Upper lobe of left lung (tissue), 4 donors: ENCODE results near the gene GAL3ST2.

ENCODE experiments used
- POLR2A ChIP-seq, 4 donors: fragments of 450-650 bp; IDR thresholded peaks; one replicate each; pipeline ENCODE4 v1.5.1; 2016 to 2017; ENCODE audit warnings: antibody characterized with exemption in 4 of 4, mild to moderate bottlenecking in 2 of 4
- POLR2AphosphoS5 ChIP-seq, 2 donors: sonication (generic); formaldehyde crosslinking; IDR thresholded peaks; one replicate each; pipeline ENCODE4 v1.5.1; 2017; ENCODE audit warnings: antibody characterized with exemption in 2 of 2
- TF ChIP-seq, protein P1 (sequence below), 6 experiments: fragments of 450-650 bp in 4 of 6; fragments of 200-600 bp in 2 of 6; sonication (generic) in 2 of 6; IDR thresholded peaks; one replicate each; pipeline ENCODE4 v1.5.1; 2016 to 2019; ENCODE audit warnings: antibody characterized with exemption in 6 of 6

GRCh38 chr2:241753493-241753892, 23.1 kb upstream of the GAL3ST2 start:
- TF ChIP-seq, protein P1, sequence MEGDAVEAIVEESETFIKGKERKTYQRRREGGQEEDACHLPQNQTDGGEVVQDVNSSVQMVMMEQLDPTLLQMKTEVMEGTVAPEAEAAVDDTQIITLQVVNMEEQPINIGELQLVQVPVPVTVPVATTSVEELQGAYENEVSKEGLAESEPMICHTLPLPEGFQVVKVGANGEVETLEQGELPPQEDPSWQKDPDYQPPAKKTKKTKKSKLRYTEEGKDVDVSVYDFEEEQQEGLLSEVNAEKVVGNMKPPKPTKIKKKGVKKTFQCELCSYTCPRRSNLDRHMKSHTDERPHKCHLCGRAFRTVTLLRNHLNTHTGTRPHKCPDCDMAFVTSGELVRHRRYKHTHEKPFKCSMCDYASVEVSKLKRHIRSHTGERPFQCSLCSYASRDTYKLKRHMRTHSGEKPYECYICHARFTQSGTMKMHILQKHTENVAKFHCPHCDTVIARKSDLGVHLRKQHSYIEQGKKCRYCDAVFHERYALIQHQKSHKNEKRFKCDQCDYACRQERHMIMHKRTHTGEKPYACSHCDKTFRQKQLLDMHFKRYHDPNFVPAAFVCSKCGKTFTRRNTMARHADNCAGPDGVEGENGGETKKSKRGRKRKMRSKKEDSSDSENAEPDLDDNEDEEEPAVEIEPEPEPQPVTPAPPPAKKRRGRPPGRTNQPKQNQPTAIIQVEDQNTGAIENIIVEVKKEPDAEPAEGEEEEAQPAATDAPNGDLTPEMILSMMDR (IDR thresholded peaks at IDR 0.05): no peak
- TF ChIP-seq POLR2A (IDR thresholded peaks at IDR 0.05): no peak
- no peak for TF ChIP-seq POLR2AphosphoS5 (IDR thresholded peaks at IDR 0.05)
